ENCODE results near the gene MEIOSIN.

DNA sequence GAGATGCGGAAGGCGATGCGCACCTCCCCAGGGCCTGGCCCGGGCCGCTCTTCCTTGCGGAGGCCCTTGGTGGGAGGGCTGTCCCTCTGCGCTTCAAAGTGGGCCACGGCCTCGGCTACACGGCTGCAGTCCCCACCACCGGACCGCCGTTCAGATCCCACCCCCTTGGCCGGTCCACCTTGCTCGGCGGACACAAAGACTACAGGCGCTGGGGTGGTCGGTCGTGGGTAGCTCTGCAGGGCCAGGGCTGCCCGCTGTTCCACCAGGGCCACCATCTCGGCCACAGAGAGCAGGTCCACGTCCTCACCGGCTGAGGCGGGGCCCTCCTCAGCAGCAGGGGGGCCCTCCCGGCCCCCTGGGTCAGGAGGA is 20.6 kb upstream of the MEIOSIN start:
- TF ChIP-seq, protein P1, sequence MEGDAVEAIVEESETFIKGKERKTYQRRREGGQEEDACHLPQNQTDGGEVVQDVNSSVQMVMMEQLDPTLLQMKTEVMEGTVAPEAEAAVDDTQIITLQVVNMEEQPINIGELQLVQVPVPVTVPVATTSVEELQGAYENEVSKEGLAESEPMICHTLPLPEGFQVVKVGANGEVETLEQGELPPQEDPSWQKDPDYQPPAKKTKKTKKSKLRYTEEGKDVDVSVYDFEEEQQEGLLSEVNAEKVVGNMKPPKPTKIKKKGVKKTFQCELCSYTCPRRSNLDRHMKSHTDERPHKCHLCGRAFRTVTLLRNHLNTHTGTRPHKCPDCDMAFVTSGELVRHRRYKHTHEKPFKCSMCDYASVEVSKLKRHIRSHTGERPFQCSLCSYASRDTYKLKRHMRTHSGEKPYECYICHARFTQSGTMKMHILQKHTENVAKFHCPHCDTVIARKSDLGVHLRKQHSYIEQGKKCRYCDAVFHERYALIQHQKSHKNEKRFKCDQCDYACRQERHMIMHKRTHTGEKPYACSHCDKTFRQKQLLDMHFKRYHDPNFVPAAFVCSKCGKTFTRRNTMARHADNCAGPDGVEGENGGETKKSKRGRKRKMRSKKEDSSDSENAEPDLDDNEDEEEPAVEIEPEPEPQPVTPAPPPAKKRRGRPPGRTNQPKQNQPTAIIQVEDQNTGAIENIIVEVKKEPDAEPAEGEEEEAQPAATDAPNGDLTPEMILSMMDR (conservative IDR thresholded peaks at IDR 0.05; ENCODE audit: low read depth, low read length), result no peak
- no peak for TF ChIP-seq EZH2 (IDR thresholded peaks at IDR 0.05; ENCODE audit: borderline replicate concordance, low read depth, low read length, poor library complexity, severe bottlenecking)

Measured in A673 (cell line).